T-helper 2 cell treated with Interferon-gamma antibody and Interleukin-4, amounts not matched to agents 100 ng/mL and 5 ng/mL, for 36 hours (primary cell): ENCODE results near the gene CES5A. TPM values are rescaled to one million over a fixed set of nuclear protein-coding genes. Genes with fewer than 3 reads are reported as not detected.
"Not testable (repeated sequence)": the region's sequence is repeated elsewhere in the genome, so short reads cannot be mapped to it uniquely, and the experiment has no call there.

ENCODE experiments used
- intact Hi-C: fragments of 100-400 bp; cut with micrococcal nuclease; formaldehyde crosslinking; loops from one replicate; pipeline ENCODE4 v1.15.1; 2023
- total RNA-seq: library from RNA; stranded (reverse); gene quantifications from 2 replicates; pipeline ENCODE4 v1.2.3, GENCODE V29; 2022

The CES5A gene
- total RNA-seq, 1 donor from 2014 or later, result not detected

DNA sequence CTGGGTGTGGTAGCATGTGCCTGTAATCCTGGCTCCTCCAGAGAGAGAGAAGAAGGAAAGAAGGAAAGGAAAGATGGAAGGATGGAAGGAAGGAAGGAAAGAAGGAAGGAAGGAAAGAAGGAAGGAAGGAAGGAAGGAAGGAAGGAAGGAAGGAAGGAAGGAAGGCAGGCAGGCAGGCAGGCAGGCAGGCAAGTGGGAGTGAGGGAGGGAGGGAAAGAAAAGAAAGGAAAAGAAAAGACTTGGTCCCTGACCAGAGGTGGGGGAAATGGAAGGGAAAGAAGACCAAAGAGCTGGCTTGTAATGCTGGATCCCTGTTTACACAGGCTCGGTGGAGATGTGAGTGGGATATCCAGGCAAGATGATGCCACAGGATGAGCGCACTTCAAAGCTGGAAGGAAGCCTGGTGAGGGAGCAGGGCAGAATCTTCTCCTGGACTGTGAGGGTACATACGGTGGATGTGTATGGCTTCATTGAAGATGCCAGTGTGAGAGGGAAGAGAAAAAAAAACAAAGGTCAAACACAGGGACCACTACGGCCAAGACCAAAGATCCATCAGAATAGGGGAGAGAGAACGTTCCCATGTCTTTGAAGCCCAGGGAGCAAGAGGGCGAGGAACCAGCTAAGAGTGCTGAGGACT lies 44.4 kb downstream of the CES5A start:
- intact Hi-C loops, result no loop called here

DNA sequence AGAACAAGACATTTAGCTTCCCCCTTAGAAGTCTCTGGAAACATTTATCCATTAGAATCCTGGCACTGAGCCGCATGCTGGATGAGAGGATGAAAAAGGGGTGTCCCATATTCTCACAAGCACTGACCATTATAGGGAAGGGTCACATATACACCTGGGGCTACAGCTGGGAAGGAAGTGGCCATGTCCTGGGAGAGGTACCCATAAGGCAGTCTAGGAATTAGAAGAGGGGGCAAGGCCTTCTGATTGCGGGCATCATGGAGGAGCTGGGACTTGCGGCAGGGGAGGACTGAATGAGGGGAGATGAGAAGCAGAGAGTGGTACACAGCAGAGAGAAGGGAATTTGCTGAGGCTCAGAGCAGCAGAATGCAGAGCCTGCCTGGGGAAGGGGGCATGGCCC lies 45.9 kb downstream of the CES5A start:
- intact Hi-C loops, result not testable (repeated sequence)

DNA sequence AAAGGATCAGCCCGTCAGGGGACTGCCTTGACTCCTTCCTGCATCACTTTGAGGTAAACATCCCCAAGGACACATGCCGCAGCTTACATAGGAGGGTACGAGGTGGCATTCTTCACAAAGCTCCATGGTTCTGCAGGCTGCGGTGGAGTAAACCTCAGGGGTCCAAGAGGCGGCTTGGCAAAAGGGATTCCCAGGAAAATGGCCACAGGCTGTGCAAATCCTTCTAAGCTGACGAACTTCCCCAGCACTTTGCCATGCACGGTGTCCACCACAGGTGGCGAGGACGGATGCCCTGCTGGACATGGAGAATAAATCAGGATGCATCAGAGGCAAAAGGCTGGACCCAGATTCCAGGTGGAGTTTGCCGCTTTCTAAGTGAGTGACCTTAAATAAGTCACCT lies 46.5 kb downstream of the CES5A start:
- intact Hi-C loops, result no loop called here

DNA sequence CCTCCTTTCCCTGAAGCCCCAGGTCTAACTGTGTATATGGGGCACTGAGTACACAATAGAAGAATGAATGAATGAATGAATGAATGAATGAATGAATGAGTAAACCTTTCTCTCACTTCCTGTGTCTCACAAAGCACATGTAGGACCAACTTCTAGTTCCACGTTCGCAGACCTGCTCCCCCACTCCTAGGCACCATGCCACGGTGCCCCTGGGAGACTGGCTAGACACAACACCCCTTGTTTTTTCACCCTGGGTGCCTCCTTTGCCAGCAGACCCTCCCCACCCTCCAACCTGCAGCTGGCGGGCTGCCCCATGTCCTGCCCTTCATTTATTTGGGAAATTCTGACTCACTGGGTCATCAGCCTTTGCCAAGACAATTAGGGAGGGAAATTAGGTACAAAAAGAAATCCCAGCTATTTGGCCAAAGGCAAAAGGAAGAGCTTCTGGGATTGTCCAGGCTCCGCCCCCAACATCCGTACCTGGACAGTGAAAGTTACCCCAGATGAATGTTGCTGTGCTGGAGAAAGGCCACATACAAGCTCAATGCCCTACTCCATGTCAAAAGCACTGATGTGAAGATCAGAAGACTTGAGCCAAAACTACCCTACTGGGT lies 50.0 kb downstream of the CES5A start:
- intact Hi-C loops, result no loop called here

DNA sequence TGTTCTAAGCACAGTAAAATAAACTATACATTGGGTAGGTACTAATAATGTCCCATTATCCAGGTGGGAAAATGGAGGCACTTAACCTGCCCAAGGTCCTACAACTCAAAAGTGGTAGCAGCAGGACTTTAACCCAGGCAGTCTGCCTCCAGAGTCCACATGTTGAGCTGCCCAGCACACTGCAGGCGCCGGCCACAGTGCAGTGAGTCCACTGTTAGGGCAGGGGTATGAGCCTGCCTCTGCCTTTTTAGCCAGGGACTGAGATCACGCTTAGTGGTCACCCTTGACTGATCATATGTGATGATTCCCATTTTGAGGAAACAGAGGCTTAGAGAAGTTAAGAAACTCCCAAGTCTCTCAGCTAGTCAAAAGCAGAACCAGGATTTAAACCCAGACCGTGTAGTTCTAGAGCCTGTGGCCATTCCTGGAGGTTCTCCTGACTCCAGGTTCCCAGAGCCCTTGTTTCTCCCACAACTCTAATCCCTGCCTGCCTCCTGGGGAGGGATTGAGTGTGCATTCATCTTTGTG lies 50.6 kb downstream of the CES5A start:
- intact Hi-C loops, result no loop called here

- intact Hi-C loops, result no loop called here
Measured at GRCh38 chr16:55822280-55822810, 52.8 kb downstream of the CES5A start.

GRCh38 chr16:55821210-55821609 lies 54.0 kb downstream of the CES5A start:
- intact Hi-C loops, result no loop called here

DNA sequence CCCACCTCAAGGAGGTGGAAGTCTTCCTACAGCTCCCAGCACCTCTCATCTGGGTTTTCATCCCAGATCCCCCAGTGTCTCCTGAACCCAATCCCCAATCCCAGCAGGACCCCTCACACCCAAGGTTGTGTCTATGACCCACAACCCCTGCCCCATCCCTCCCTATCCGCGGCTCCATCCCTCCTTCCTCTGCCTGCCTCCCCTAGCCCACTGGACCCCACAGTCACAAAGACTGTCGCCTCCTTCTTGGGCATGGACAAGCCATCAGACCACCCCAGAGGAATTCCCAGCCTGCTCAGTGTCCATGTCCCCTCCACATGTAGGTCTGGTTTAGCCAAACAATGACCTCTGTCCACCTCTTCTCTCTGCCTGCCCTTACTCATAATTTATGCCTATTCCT lies 54.6 kb downstream of the CES5A start:
- intact Hi-C loops, result no loop called here

DNA sequence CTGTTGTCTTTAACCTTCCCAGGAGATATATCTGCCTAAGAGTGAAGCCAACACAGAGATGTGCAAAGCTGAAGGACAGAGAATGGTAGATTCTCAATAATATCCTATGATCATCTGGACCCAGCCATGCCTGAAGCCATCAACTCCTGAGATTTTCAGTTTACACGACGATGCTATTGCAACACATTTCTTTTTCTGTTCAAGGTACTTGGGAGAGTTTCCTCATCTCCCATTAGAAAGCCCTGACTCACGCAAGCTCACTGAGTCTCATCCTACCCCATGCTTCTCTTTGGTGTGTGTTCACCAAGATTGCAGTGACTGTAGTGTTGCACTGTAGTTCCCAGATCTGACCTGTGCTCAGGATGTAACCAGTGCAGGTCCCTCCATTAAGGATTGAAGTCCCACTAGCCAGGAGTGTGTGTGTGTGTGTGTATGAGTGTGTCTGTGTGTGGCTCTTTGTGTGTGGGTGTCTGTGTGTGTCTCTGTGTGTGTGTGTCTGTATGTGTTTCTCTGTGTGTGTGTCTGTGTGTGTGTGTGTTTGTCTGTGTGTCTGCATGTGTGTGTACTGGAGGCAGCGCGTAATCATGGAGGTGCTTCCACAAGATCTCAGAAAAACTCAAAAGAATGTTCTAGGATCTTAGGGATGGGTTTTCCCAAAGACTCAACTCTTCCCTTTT lies 57.8 kb downstream of the CES5A start:
- intact Hi-C loops, result no loop called here

- intact Hi-C loops, result not testable (repeated sequence)
Measured at GRCh38 chr16:55816222-55816621, 59.0 kb downstream of the CES5A start.

DNA sequence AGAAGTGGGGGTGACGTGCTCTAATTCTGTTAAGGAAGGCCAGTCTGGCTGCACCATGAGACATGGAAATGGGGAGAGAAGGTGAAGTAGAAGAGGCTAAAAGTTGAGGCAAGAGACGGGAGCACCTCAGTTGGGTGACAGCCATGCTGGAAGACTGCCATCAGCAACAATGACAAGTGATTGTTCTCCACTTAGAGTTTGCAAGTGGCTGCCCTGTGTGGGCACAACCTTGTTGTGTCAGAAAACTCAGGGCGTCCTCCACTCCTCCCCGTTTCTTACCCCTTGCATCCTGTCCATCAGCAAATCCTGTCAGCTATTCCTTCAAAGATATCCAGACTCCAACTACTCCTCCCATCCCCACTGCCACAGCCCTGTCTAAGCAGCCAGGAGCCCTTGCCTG lies 59.9 kb downstream of the CES5A start:
- intact Hi-C loops, result no loop called here

DNA sequence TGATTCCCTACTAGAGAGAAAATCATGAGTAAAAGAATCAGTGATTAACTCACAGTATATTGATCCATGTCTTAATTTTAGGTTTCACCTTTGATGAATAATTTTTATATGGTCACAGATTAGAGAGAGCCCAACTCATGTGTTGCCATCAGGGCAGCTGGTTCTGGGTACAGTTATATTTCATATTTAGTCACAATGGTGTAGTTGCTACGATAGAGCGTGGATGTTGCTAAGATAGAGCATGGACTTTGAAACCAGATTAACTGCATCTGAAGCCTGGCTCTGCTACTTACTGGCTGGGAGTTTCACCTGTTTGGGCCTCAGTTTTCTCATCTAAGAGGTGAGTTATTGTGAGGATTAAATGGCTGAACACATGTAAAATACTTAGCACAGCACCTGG lies 61.0 kb downstream of the CES5A start:
- intact Hi-C loops, result not testable (repeated sequence)

DNA sequence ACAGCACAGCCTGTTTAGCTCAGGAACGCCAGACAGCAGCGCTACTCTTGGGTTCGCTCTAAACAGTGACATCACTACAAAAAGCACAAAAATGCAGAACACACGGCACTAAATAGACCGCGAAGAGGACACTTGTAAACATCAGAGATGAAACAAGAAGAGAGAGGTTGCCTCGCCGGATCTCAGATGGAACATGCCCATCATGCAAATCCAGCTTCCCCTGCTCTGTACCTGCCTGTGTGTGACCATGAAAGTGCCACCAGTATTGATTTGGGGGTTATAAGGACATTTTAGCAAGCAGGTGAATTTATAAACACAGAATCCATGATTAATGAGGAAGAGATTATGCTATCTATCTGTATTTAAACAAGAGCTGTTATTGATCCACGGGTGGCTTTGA lies 61.4 kb downstream of the CES5A start:
- intact Hi-C loops, result not testable (repeated sequence)

- intact Hi-C loops, result no loop called here
Measured at GRCh38 chr16:55812951-55813350, 62.2 kb downstream of the CES5A start.

DNA sequence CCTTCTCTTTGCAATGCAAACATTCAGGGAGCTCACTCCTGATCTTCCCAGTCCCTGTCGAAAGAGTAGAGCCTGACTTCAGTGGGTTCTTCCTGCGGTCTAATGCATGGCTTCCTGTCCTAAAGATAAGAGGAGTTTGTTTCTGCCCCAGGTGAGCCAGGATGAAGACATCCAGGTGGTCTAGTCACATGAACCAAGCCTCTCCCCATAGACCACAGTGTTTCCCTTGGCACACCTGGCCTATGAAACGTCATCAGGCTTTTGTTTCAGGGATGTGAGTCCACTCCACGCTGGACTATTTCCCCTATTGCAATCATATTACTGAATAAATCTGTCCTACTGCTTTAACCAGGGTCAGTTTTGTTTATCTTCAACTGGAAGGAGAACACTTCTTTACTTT lies 63.4 kb downstream of the CES5A start:
- intact Hi-C loops, result no loop called here

DNA sequence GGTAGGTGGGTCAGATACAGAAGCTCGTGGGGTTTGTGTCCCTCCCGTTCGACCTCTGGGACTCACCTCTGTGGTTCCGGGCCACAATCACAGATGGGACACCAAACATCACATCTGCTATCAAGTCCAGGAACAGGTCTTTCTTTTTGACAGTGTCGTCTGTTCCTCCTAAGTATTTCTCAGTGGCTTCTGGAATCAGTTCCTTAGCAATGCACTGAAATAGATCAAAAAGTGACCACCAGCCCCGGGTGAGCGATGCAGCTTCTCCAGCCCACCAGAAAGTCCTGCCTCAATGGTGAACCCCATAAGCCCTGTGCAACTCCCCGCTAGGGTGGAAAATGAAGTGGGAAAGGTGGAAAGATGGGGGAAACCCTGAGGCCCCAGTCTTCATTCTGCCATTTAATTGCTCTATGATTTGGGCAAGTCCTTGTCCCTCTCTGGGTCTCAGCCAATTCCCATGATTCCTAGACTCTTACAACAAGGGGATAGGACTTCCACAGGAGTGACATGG lies 64.7 kb downstream of the CES5A start:
- intact Hi-C loops, result no loop called here

GRCh38 chr16:55809851-55810250 lies 65.3 kb downstream of the CES5A start:
- intact Hi-C loops, result no loop called here

GRCh38 chr16:55809386-55809785 lies 65.8 kb downstream of the CES5A start:
- intact Hi-C loops, result no loop called here

DNA sequence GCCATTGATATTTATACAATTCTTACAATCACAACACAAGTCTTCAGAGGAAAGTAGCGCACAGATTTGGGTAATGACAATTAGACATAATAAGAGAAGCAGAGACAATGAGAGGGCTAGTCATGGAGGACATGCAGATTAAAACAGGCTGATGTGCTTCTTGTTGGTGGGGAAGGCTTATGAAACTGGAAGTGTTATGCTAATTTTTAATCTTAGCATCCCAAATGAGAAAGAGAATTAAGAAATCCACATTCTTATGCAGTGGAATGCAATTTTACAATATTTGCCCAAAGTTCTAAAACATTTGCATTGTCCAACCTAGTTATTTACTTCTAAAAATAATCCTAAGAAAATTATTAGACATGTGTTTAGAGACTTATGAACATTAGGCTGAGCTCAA lies 66.9 kb downstream of the CES5A start:
- intact Hi-C loops, result not testable (repeated sequence)

- intact Hi-C loops, result not testable (repeated sequence)
Measured at GRCh38 chr16:55805104-55805503, 70.1 kb downstream of the CES5A start.

DNA sequence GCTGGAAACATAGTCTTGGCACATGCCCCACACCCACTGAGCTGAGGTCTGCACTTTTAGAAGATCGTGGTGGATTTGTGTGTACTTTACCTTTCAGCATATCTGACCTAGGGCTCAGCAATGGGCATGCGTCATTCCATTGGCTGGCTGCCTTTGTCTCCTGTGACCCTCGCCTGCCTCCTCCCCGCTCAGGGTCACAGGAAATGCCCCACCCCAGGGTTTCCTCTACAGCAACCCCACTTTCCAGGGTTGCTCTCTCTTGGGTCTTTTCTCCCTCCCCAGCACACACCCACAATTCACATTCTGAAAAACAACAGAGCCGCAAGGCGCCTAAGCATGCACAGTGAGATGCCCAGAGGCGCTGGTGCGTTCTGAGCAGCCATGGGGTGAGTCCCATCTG lies 71.5 kb downstream of the CES5A start:
- intact Hi-C loops, result not testable (repeated sequence)
